NCI-H510A (cell line): ENCODE measurements around the gene GATA6.

Experiments
- DNase-seq: peaks from one replicate; lab custom pipeline; 2025; lab: John Stamatoyannopoulos, UW

The GATA6 gene

DNA sequence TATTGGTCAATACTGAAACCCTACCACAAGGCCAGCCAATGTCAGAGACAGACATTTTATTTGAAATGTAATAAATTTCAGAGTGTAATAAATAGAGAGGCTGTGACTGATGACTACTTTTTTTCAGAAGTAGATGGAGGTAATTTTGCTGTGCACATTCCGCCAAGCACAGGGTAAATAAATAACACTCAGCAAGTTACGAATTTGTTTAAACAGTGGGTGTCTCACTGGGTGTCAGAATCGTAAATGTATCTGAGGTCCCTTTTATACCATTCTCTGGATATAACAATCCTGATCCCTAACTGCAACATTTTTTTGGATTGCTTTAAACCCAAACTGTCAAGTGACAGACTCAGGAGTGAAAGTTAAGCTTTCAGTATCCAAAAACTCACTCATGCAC is 74.1 kb downstream of the GATA6 start:
- no peak for DNase-seq

DNA sequence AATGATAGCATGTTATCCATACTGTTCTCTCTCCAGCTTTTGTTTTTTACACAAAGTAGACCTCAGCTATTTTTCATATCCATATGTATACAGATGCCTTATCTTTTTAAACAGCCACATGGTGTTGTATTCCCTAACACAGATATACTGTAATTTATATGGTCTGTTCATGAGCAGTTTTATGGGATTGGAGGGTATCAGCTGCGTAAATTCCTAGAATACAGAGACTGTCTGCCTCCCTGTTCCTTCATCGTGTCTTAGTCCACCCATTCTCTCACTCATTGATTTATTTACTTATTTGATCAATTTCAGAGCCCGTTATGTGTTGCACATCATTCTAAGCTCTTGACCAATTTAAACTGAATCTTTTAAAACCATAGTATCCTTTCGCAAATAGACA is 80.6 kb downstream of the GATA6 start:
- DNase-seq: no peak

DNA sequence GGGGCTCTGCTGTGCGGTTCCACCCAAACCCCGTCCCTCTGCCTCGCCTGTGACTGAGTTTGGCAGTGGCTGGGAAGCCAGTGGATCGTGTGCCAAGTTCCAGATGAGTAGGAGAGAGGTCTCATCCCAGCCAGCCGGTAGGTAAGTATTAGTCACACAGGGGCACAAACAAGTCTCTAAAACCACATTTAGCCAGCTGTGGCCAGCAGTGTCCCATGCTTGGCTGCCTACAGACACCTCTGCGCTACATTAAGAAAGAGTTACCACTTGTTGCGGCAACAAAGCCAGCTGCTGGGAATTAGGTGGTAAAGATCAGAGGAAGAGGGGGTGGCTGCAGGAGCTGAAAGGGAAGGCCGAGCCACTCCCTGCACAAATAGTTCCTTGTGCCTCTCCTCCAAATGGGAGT is 81.2 kb downstream of the GATA6 start:
- no peak for DNase-seq
